Neutrophil (primary cell): ENCODE data around the gene WWC1.
A peak's percentile ranks its signal among the peaks of the same experiment; 100 is the strongest.

Source experiments
- H3K27ac ChIP-seq: fragments of 200-600 bp; sonication (generic); 2 replicates; pipeline ENCODE4 v1.5.1; 2016; ENCODE audit warnings: mild to moderate bottlenecking, moderate library complexity
- H3K27me3 ChIP-seq: fragments of 200-600 bp; sonication (generic); 2 replicates; pipeline ENCODE4 v1.6.0; 2016; ENCODE audit warnings: mild to moderate bottlenecking
- H3K36me3 ChIP-seq: fragments of 200-600 bp; sonication (generic); 2 replicates; pipeline ENCODE4 v1.5.1; 2017
- H3K4me1 ChIP-seq, 2 experiments: fragments of 200-600 bp in 1 of 2; sonication (generic) in 1 of 2; 1 replicate in 1 of 2; 2 replicates in 1 of 2; pipeline versions ENCODE4 v1.5.1 to v1.6.1; 2013 to 2016; ENCODE audit warnings: low read depth in 1 of 2, low read length in 1 of 2, mild to moderate bottlenecking in 1 of 2, moderate library complexity in 1 of 2; ENCODE audit not compliant: control insufficient read depth in 1 of 2, insufficient read depth in 1 of 2
- H3K4me3 ChIP-seq, 2 experiments: fragments of 200-600 bp in 1 of 2; sonication (generic) in 1 of 2; 1 replicate in 1 of 2; 2 replicates in 1 of 2; pipeline ENCODE4 v1.5.1; 2013 to 2016; ENCODE audit warnings: low read depth in 1 of 2, low read length in 1 of 2, mild to moderate bottlenecking in 1 of 2, moderate library complexity in 1 of 2
- H3K9me3 ChIP-seq: fragments of 200-600 bp; sonication (generic); 2 replicates; pipeline ENCODE4 v1.5.1; 2016
- TF ChIP-seq, protein P1 (sequence below): fragments of 200-600 bp; sonication (generic); IDR thresholded peaks from 2 replicates; pipeline ENCODE4 v1.5.1; 2016; ENCODE audit warnings: antibody characterized with exemption

Gene WWC1

DNA sequence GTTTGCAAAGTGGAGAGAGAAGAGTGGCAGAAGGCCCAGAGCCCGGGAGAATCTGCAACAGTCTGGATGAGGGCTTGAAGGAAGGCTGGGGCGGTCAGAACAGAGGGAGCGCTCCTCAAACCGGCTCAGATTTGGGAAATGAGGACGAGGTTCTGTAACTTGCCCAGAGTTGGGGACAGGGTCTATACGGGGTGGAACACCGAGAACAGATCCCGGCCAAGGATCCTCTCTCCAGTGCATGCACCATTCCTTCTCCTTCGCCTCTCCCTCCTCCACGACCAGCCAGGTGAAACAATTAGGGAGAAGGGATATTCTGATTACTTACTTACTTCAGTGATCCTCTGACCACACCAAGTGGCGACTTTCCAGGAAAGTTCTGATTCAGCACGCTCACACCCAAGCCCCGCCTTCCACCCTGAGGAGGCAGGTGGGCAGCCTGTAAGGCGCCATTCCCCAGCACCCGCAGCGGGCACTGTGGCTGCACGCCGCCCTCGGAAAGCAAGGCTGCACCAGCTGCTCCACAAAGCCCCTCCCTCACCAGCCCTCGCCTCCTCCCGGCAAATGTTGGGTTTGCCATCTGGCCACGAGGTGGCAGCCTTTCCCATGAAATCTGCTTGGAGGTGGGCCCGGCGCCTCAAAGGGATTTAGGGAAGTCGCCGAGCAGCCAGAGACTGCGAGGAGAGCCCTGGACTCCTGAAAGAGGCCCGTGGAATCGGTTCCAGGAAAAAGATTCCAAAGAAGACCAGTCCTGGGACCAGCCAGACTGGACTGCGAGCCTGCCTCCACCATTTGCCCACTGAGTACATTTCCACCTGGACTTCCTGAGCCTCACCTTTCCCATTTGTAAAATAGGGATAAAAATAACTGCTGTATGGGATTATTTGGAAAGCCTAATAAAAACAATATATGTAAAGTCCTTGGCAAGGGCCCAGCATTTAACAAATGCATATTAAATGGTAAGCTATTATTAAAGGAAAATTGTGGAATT, 22.2 kb upstream of the WWC1 start:
- Histone ChIP-seq H3K4me1 (peaks cover 0 to 6% of the 10 kb centered on the region in 2 experiments), H3K27ac (no peak overlapping the region), H3K4me3 (no peak overlapping the region), H3K27me3 (peaks cover 26% of the 10 kb centered on the region), H3K9me3 (no peaks in the 10 kb centered on the region), H3K36me3 (no peaks in the 10 kb centered on the region)
- TF ChIP-seq, protein P1, sequence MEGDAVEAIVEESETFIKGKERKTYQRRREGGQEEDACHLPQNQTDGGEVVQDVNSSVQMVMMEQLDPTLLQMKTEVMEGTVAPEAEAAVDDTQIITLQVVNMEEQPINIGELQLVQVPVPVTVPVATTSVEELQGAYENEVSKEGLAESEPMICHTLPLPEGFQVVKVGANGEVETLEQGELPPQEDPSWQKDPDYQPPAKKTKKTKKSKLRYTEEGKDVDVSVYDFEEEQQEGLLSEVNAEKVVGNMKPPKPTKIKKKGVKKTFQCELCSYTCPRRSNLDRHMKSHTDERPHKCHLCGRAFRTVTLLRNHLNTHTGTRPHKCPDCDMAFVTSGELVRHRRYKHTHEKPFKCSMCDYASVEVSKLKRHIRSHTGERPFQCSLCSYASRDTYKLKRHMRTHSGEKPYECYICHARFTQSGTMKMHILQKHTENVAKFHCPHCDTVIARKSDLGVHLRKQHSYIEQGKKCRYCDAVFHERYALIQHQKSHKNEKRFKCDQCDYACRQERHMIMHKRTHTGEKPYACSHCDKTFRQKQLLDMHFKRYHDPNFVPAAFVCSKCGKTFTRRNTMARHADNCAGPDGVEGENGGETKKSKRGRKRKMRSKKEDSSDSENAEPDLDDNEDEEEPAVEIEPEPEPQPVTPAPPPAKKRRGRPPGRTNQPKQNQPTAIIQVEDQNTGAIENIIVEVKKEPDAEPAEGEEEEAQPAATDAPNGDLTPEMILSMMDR: peak; percentile 15

DNA sequence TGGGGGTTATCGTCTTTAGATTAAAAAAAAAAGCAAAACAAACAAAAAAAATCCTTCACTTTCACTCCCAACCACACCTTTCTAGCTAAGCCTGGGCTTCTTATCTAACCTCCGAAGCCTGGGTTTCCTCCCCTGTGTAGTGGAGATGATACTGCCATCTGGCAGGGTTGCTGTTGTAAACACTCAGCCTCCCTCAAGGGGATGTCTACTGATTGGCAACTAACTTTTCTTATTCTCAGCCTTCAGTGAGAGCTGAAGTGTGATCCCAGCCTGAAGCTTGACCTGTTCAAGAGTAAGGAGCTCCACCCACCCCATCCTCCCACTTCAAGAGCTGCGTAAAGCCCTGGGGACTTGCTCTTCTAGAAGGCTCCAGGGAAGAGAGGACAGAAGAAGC, 21.5 kb upstream of the WWC1 start:
- H3K36me3 ChIP-seq: no peaks in the 10 kb centered on the region
- peaks cover 0 to 6% of the 10 kb centered on the region in 2 experiments for H3K4me1 ChIP-seq
- H3K4me3 ChIP-seq: no peak overlapping the region
- TF ChIP-seq, protein P1: no peak
- peaks cover 26% of the 10 kb centered on the region for H3K27me3 ChIP-seq
- no peak overlapping the region for H3K27ac ChIP-seq
- H3K9me3 ChIP-seq: no peaks in the 10 kb centered on the region

DNA sequence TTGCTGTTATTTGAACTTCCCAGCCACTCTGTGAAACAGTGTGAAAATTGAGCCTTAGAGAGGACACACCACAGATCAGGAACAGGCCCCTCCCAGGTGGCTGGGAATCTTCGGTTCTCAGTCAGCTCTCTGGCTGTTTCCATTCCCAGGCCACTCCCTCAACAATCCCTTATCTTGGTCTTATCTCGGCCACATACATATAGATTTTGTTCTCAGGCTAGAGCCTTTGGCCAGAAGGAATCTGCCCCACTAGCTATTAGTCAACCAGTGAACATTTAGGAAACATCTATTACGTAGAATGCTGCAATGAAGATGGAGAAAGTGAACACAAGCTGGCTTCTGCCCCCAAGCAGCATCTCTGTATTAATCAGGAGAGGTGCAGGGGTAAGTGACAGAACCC, 21.0 kb upstream of the WWC1 start:
- peaks cover 0 to 6% of the 10 kb centered on the region in 2 experiments for H3K4me1 ChIP-seq
- TF ChIP-seq, protein P1: no peak

DNA sequence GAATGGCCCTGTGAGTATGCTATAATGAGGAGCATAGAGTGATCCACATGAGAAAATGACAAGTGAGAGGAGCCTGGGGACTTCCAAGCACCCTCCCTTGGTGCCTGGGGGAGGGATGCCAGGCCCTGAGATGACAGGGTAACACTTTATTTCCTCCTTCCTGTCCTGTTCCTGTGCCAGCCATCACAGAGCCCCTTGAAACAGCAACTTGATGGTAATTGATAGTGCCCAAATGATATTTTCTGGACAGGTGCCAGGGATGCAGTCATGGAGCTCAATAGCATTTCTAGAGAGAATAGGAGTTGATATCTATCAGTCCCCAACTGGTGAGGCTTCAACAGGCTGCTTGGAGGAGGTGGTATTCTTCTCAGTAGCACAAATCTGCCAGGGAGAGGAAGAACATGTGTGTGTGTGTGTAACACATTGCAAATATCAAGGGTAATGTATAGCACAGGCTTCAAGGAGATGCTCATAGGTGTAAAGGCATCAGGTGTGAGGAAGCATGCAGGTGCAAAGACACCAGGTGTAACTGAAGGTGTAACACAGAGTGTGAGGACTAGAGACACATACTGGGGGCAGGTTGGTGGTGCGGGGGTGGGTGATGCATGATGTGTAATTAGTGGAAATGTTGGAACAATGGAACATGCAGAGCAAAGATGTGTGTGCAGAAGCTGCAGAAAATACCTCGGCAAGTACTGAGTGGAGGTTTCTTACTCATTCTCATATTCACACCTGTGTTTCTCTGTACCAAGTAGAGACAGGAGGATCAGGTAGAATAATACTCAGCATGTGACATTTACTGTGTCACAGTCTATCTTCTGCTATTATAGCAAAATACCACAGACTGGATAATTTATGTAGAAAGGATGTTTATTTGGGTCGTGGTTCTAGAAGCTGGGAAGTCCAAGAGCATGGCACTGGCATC, 18.1 kb upstream of the WWC1 start:
- H3K4me1 ChIP-seq: peaks cover 0 to 6% of the 10 kb centered on the region in 2 experiments
- no peak overlapping the region for H3K27ac ChIP-seq
- no peaks in the 10 kb centered on the region for H3K36me3 ChIP-seq
- H3K27me3 ChIP-seq: peaks cover 23% of the 10 kb centered on the region
- no peaks in the 10 kb centered on the region for H3K9me3 ChIP-seq
- no peak overlapping the region for H3K4me3 ChIP-seq
- TF ChIP-seq, protein P1: no peak

More for the DNA sequence above, 21.0 kb upstream of the WWC1 start:
- Histone ChIP-seq H3K36me3 (no peaks in the 10 kb centered on the region), H3K27ac (no peak overlapping the region), H3K27me3 (peaks cover 26% of the 10 kb centered on the region), H3K4me3 (no peak overlapping the region), H3K9me3 (no peaks in the 10 kb centered on the region)

DNA sequence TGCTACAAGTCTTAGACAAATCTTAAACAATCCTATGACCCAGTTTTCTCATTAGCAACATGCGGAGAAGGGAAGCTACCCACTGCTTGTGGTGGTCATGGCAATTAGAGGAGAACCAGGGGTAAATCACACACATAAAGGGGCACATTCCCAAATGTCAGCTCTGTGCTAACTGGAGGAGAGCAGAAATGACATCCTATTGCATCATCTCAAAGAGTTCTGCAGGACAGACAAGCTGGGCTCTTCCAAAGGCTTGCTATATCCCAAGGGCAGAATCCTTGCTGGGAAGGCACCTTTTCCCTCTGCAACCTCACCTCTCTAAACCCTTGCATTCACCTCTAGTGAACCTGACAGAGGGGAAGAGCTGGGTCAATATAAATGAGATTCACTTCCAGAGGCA, 17.0 kb upstream of the WWC1 start:
- H3K9me3 ChIP-seq: no peaks in the 10 kb centered on the region
- no peaks in the 10 kb centered on the region for H3K36me3 ChIP-seq
- no peak overlapping the region for H3K4me3 ChIP-seq
- H3K27me3 ChIP-seq: peaks cover 12% of the 10 kb centered on the region
- H3K27ac ChIP-seq: no peak overlapping the region
- TF ChIP-seq, protein P1: no peak
- H3K4me1 ChIP-seq: peaks cover 0 to 2% of the 10 kb centered on the region in 2 experiments
